Stomach smooth muscle (tissue), 2 donors: Measurements from ENCODE around the gene ATPAF2.

Experiments used
- H3K27ac ChIP-seq: one replicate; pipeline ENCODE4 v1.7.0; 2013; ENCODE audit warnings: mild to moderate bottlenecking, low read length, inconsistent platforms
- H3K27me3 ChIP-seq, 2 donors: one replicate each; pipeline ENCODE4 v1.7.0; 2013; ENCODE audit warnings: low read length in 2 of 2; ENCODE audit not compliant: insufficient read depth in 2 of 2, control insufficient read depth in 1 of 2
- H3K36me3 ChIP-seq, 2 donors: one replicate each; pipeline ENCODE4 v1.7.0; 2013; ENCODE audit warnings: low read length in 2 of 2; ENCODE audit not compliant: control insufficient read depth in 2 of 2, insufficient read depth in 2 of 2
- H3K4me1 ChIP-seq: one replicate; pipeline ENCODE4 v1.7.0; 2013; ENCODE audit warnings: low read length; ENCODE audit not compliant: control insufficient read depth, insufficient read depth
- H3K4me3 ChIP-seq, 2 donors: one replicate each; pipeline ENCODE4 v1.7.0; 2013; ENCODE audit warnings: low read length in 2 of 2
- H3K9ac ChIP-seq, 2 donors: one replicate each; pipeline ENCODE4 v1.7.0; 2013; ENCODE audit warnings: low read length in 2 of 2, mild to moderate bottlenecking in 1 of 2
- H3K9me3 ChIP-seq, 2 donors: one replicate each; pipeline ENCODE4 v1.7.0; 2013; ENCODE audit warnings: low read length in 2 of 2; ENCODE audit not compliant: control insufficient read depth in 2 of 2
- donor health status: healthy.
- donor health status: Pancreatic carcinoma.

ATPAF2 gene

DNA sequence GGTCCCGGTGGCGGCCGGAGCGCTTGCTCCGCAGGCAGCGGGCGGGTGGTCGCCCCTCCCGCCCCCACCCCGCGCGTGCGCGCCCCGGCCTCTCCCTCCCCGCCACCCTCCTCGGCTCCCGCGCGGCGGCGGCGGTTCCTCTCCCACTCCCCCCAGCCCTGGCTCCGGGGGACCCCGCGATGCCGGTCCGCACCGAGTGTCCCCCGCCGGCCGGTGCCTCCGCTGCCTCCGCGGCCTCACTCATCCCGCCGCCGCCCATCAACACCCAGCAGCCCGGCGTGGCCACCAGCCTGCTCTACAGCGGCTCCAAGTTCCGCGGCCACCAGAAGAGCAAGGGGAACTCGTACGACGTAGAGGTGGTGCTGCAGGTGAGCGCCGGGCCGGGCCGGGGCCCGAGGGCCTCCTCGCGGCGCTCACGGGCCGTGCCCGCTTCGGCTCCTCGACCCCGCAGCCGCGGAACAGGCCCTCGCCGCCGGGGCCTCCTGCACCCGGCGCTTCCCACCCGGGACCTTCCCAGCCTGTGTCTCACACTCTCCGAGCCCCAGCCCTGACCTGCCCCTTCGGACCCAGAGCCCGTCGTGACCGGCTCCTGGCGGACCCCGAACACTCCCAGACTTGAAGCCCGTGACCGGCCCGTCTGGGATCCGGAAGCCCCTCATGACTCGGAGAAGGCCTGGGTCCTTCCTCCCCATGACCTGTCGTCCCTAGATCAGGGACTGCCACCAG lies 730 bp upstream of the ATPAF2 start:
- Histone ChIP-seq H3K9ac (peak overlapping the region; percentile 76 to 79), H3K4me3 (peak overlapping the region; percentile 65 to 94), H3K27ac (peak overlapping the region; percentile 49), H3K27me3 (no peaks in the 10 kb centered on the region), H3K9me3 (no peaks in the 10 kb centered on the region), H3K4me1 (peaks cover 30% of the 10 kb centered on the region), H3K36me3 (no peaks in the 10 kb centered on the region)

DNA sequence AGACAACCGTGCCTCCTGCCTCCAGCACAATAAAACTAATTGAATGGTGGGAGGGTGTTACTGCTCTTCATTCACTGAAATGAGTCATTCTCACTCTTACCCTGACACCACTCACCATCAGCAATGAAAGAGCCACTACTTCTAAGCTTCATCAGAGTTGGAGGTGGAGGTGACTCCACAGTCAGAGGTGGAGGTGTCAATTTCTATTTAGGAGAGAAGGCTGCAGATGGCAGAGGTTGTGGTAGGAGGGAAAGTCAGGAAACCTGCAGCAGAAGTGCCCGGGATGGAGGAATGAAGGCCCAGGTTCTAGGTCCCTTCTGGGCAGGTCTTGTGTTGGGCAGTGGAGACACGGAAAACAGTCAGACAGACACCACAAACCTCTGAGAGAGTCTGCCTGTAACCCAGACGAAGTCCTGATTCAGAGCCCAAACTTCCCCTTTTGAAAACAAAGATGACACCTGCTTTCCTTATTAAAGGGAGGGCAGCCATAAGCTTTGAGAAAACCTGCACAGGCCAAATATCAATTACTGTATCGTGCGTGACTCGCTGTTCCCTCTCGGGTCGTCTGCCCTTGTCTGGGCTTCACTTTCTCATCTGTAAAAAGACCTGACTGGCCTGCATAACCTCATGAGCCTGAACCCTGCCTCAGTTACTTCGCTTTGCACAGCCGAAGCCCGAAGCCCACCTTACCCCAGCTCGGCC lies 668 bp downstream of the ATPAF2 start:
- H3K9me3 ChIP-seq: no peaks in the 10 kb centered on the region
- peak overlapping the region; percentile 69 to 94 for H3K4me3 ChIP-seq
- H3K4me1 ChIP-seq: peaks cover 30% of the 10 kb centered on the region
- H3K36me3 ChIP-seq: no peaks in the 10 kb centered on the region
- H3K9ac ChIP-seq: peak overlapping the region; percentile 72 to 86
- H3K27ac ChIP-seq: peak overlapping the region; percentile 37
- H3K27me3 ChIP-seq: no peaks in the 10 kb centered on the region

DNA sequence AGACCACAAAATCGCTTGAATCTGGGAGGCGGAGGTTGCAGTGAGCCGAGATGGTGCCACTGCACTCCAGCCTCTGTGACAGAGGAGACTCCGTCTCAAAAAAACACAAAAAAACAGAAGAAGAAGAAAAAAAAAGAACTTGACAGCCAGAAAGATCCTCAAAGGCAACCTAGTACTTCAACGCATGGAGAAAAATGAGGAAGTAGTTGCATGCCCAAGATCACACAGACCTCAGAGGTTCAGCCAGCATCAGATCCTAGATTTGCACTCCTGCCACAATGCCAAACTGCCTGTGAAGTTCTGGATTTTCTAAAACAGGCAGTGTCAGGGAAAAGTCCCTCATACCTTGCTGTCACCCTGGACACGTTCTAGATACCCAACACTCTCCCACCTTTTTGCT lies 1.5 kb downstream of the ATPAF2 start:
- Histone ChIP-seq H3K36me3 (no peaks in the 10 kb centered on the region), H3K27ac (no peak overlapping the region), H3K9me3 (no peaks in the 10 kb centered on the region), H3K4me1 (peaks cover 30% of the 10 kb centered on the region), H3K4me3 (no peak overlapping the region), H3K9ac (no peak overlapping the region), H3K27me3 (no peaks in the 10 kb centered on the region)

DNA sequence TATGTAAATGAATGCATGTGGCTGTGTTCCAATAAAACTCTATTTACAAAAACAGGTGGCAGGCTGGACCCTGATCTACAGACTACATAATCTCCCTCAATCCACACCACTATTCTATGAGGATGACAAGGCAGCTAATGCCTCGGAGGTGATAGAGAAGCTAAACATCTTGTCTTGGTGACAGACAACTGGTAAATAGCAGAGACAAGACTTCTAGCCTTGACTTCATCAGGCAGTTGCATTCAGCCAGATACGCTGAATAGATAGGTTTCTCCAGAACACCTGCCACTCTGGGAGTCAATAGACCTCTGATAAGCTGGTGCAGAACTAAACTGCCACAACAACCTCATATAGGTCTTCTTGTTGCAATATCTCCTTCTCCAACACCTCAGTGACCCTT lies 3.3 kb downstream of the ATPAF2 start:
- Histone ChIP-seq H3K9ac (no peak overlapping the region), H3K9me3 (no peaks in the 10 kb centered on the region), H3K27me3 (no peaks in the 10 kb centered on the region), H3K27ac (no peak overlapping the region), H3K36me3 (no peaks in the 10 kb centered on the region), H3K4me1 (peaks cover 22% of the 10 kb centered on the region), H3K4me3 (no peak overlapping the region)

DNA sequence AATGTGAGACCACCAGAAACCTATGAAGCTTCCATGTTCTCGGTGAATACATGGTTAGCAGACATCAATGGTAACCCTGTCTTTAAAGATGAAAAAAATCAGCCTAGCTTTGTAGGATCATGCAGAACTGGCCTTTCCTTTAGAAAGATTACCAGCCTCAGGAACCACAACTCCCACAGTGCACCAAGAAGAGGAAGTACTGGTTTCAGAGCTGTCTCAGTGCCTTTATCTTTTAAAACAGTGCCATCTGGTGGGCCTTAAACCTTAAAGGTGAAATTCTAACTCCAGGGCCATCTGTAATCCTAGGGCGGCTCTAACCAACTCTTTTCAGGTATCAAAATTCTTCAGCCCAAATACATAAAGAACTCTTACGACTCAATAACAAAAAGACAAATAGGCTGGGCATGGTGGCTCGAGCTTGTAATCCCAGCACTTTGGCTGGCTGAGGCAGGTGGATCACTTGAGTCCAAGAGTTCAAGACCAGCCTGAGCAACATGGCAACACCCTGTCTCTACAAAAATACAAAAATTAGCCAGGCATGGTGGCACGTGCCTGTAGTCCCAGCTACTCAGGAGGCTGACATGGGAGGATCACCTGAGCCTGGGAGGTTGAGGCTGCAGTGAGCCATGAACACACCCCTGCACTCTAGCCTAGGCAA lies 5.4 kb downstream of the ATPAF2 start:
- H3K36me3 ChIP-seq: no peaks in the 10 kb centered on the region
- no peaks in the 10 kb centered on the region for H3K27me3 ChIP-seq
- no peak overlapping the region for H3K27ac ChIP-seq
- H3K4me1 ChIP-seq: peaks cover 12% of the 10 kb centered on the region
- no peak overlapping the region for H3K9ac ChIP-seq
- H3K4me3 ChIP-seq: no peak overlapping the region
- H3K9me3 ChIP-seq: no peaks in the 10 kb centered on the region

DNA sequence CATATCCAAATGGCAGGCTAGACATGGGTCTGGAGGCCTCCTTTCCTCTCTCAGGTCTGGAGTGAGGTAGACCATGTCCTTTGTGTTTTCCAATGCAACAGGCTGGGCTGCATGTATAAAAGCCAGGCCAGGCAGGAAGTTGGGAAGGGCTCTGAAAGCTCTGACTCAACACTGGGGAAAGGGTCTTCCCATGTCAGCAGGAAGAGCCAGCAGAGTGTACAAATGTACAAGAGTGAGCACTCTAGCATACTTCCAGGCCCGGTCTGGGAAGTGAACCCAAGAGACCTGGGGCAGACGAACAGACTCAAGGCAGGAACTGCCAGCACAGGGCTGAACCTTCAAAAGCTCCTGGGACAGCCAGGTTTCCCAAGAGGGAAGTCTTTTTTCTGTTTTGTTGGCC lies 7.0 kb downstream of the ATPAF2 start:
- no peaks in the 10 kb centered on the region for H3K4me1 ChIP-seq
- no peak overlapping the region for H3K9ac ChIP-seq
- no peaks in the 10 kb centered on the region for H3K27me3 ChIP-seq
- peaks cover 0 to 7% of the 10 kb centered on the region in 2 donors for H3K36me3 ChIP-seq
- no peak overlapping the region for H3K4me3 ChIP-seq
- no peak overlapping the region for H3K27ac ChIP-seq
- H3K9me3 ChIP-seq: no peaks in the 10 kb centered on the region

DNA sequence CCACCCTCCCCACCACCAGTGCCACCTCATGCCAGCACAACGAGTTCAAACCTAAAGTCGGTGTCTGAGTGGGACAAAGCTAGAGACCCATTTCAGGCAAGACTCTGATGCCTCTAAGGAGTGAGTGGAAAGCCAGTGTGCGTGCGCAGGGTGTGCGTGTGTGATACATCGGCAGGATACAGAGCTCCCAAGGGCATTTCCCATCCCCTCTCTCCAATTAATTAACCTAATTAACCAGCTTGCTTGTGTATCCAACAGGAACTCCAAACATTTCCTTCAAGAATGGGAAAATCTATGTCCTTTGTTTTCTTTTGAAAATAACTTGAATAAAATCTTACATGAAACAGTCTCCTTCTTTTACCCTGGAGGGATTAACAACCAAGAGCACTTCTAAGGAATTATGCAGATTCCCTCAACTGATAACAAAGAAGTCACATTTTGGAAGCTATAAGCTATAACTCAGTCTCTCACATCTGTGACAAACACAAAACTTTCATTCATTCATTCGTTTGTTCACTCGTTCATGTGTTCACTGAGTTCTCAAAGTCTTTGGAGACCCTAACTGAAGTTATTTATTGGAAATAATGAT lies 9.9 kb downstream of the ATPAF2 start:
- H3K27me3 ChIP-seq: no peaks in the 10 kb centered on the region
- H3K4me1 ChIP-seq: no peaks in the 10 kb centered on the region
- no peak overlapping the region for H3K4me3 ChIP-seq
- H3K36me3 ChIP-seq: peaks cover 10 to 23% of the 10 kb centered on the region in 2 donors
- no peaks in the 10 kb centered on the region for H3K9me3 ChIP-seq
- H3K9ac ChIP-seq: no peak overlapping the region
- H3K27ac ChIP-seq: no peak overlapping the region

DNA sequence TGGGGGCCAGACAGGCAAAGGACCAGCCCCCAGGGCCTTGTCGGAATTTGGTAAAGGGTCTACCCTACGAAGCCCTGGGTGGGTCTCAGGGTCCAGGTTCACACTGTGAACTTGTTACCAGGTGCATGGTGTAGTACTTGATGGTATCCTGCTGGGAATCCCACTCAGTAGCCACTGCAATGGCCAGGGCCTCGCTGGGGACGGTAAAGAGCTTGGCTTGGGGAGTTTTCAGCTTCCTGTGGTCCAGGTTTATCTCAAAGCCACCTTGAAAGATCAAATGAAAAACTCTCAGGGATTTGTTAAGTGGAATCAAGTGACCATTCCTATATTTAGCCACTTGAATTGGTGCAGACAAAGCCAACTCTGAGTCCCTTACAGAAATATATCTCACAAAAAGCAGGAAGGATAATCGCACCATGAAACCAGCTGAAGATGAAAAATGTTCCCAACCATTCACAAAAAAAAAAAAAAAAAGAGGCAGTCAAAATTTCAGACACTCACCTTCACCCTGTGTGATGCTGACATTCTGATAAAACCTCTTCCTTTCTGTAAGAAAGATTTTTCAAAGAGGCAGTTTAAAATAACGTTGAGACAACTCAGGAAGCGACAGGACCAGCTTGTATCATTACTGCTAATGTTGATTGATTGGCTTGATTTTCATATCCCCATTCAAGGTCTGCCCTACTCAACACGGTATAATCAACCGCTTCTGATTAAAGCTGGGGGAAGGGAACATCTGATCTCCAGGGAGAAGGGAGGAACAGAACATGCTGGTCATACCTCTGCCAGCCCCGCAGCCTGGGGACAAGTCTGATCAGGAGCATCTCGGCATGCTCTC lies 10.6 kb downstream of the ATPAF2 start:
- peaks cover 10 to 23% of the 10 kb centered on the region in 2 donors for H3K36me3 ChIP-seq
- H3K27me3 ChIP-seq: no peaks in the 10 kb centered on the region
- no peak overlapping the region for H3K27ac ChIP-seq
- no peak overlapping the region for H3K4me3 ChIP-seq
- H3K9me3 ChIP-seq: no peaks in the 10 kb centered on the region
- H3K4me1 ChIP-seq: no peaks in the 10 kb centered on the region
- no peak overlapping the region for H3K9ac ChIP-seq

DNA sequence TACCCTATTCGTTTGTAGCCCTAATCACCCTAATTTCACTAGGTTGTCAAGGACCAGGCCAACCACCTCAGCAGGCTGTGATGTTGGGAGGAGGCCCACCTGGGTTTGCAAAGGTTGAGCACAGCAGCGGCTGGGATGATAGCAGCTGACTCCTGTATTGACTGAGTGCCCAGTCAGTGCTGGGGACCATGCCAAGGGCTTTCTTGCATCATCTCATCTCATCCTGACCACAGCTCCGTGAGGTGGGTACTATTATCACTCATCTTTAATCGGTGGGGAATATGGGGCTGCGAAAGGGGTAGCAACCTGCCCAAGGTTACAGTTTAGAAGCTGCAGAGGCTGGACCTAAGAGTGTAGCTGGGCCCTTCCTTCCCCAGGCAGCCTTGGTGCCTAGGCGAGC lies 11.7 kb downstream of the ATPAF2 start:
- no peak overlapping the region for H3K4me3 ChIP-seq

More for the DNA sequence above, 11.7 kb downstream of the ATPAF2 start:
- no peaks in the 10 kb centered on the region for H3K9me3 ChIP-seq
- no peak overlapping the region for H3K27ac ChIP-seq
- H3K9ac ChIP-seq: no peak overlapping the region
- H3K4me1 ChIP-seq: no peaks in the 10 kb centered on the region
- no peaks in the 10 kb centered on the region for H3K27me3 ChIP-seq
- H3K36me3 ChIP-seq: peaks cover 10 to 23% of the 10 kb centered on the region in 2 donors
